GM19467 (cell line): ENCODE data around the gene RPS10.
A peak's percentile ranks its signal among the peaks of the same experiment; 100 is the strongest.

Experiments used
- ATAC-seq: cut with Tn5 transposase; IDR thresholded peaks from one replicate; pipeline ENCODE4 v1.9.1; 2021; ENCODE audit warnings: mild to moderate bottlenecking, moderate library complexity; ENCODE audit not compliant: unreplicated experiment

Gene RPS10

GRCh38 chr6:34425498-34426410, at the start of gene RPS10:
TSS of gene RPS10 (minus strand) at chr6:34426069. CDS start at chr6:34425221, 848 bp downstream.
- peak; percentile 76 for ATAC-seq

GRCh38 chr6:34475238-34475682, 49.4 kb upstream of the RPS10 start:
- ATAC-seq: no peak

DNA sequence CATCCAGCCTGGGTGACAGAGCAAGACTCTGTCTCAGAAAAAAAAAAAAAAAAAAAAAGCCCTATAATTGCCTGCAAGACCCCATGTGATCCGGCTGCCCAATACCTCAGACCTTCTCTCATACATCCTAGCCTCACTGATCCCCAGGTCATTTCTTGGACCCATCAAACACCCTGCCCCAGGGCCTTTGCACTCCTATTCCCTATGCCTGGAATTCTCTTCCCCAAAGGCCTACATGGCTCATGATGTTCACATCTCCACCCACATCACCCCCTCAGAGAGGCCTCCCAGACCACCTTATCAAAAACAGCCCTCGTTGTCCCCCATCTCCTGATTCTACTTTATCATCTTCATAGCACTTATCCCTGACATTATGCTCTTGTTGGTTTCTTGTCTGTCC, 48.9 kb upstream of the RPS10 start:
- ATAC-seq: no peak

GRCh38 chr6:34473967-34474366, 48.1 kb upstream of the RPS10 start:
- no peak for ATAC-seq

GRCh38 chr6:34472425-34472824, 46.6 kb upstream of the RPS10 start:
- no peak for ATAC-seq

DNA sequence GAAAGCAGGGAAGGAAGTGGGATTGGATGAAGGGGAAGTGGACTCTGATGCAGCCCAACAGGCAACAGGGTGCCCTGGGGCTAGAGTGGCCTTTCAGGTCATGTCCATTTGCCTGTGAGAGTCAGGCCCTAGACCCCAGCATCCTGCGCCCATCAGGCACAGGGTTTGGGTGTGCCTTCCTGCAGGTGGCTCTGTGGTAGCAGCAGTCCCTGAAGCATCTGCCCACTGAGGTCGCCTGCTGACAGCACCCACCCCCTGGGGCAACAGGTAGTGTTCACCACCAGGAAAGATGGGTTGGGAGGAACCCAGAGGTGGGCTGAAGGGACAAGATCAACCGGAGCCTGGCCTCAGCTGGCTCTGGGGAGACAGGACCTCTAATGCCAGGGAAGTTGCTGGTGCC, 43.6 kb upstream of the RPS10 start:
- no peak for ATAC-seq

DNA sequence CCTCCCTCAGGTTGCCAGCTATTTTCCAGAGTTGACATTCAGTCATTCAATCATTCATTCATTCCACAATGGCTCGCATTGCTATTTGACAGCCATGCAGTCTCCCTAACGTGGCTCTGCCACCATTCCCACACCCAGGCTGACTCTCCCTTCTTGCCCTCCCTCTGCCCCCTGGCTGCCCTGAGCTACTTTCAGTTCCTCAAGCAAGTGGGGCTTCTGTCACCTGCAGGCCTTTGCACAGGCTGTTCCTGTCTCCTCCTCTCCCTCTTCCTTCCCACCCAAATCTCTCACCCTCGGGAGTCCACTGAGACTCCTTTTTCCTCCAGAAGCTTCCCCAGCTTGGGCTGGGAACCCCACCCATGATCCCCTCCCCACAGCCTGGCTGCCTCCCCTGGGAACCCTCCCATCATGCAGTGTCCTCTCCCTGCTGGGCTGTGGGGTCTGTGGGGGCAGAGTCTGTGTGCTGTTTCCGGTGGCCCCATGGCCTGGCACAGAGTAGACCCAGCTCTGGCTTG, 42.6 kb upstream of the RPS10 start:
- no peak for ATAC-seq

GRCh38 chr6:34466242-34467185, 40.6 kb upstream of the RPS10 start:
- ATAC-seq: no peak

GRCh38 chr6:34465531-34466241, 39.8 kb upstream of the RPS10 start, which contains the start of gene PACSIN1:
TSS of gene PACSIN1 (plus strand) at chr6:34466076. CDS start at chr6:34526306, 60,230 bp downstream.
- ATAC-seq: no peak

GRCh38 chr6:34463849-34464248, 38.0 kb upstream of the RPS10 start:
- ATAC-seq: no peak

DNA sequence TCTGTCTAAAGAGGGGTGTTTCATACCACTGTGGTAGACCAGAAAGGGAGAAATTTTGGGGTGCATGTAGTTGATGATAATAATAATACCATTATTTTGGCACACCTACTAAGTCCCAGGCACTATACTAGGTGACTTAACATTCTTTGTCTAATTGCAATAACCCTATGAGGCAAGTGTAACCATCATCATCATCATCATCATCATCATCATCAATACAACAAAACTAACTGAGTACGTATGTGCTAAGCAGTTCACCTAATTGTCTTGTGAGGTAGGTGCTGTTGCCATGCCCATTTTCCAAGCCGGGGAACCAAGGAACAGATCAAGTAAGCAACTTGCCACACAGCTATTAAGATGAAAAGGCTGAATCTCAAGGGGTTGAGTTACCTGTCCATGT, 37.4 kb upstream of the RPS10 start:
- ATAC-seq: no peak

- ATAC-seq: no peak
These were observed 36.7 kb upstream of the RPS10 start for GRCh38 chr6:34462551-34462971.

DNA sequence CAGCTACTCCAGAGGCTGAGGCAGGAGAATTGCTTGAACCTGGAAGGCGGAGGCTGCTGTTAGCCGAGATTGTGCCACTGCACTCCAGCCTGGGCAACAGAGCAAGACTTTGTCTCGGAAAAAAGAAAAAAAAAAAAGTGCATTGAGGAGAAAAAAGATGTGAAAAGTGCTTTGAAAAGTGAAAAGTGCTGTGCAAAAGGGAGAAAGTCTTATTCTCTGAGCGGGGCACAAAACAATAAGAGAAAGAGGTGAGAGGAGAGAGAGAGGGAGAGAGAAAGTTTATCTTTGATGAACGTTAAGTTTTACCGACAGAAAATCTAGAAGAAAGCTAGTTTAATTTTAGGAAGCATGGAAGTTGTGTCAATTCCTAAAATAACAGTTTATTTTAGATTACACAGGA, 36.1 kb upstream of the RPS10 start:
- no peak for ATAC-seq

DNA sequence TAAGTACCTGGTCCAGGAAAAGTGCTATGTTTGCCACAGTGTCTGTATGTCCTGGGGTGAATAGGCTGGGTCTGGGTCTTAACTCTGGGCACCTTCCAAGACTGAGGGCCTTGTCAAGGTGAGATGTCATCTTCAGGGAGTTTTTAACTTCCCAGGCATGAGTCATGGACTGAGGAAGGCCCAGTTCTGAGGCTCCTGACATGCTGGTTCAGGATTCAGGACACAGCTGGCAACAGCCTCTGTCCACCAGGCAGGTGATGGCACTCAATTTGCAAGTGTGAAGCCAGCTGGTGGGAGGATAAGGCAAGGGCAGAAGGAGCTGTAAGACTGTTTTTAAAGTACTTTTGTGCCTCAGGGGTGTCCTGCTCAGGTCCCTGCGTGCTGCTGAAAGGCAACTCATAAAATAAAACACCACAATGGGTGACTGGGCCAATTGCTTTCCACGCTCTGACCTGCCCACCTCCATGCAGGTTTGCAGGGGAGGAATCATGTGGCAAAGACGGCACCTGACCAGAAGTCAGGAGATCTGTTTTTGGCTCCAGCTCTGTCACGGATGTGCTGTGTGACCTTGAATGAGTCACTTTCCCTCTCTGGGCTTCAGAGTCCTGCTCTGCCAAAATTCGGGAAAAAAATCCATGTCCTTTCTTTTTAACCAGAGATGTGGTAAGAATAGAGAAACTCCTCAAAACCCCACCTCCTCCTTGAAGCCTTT, 35.1 kb upstream of the RPS10 start:
- ATAC-seq: no peak

GRCh38 chr6:34459899-34460593, 34.2 kb upstream of the RPS10 start:
- no peak for ATAC-seq

DNA sequence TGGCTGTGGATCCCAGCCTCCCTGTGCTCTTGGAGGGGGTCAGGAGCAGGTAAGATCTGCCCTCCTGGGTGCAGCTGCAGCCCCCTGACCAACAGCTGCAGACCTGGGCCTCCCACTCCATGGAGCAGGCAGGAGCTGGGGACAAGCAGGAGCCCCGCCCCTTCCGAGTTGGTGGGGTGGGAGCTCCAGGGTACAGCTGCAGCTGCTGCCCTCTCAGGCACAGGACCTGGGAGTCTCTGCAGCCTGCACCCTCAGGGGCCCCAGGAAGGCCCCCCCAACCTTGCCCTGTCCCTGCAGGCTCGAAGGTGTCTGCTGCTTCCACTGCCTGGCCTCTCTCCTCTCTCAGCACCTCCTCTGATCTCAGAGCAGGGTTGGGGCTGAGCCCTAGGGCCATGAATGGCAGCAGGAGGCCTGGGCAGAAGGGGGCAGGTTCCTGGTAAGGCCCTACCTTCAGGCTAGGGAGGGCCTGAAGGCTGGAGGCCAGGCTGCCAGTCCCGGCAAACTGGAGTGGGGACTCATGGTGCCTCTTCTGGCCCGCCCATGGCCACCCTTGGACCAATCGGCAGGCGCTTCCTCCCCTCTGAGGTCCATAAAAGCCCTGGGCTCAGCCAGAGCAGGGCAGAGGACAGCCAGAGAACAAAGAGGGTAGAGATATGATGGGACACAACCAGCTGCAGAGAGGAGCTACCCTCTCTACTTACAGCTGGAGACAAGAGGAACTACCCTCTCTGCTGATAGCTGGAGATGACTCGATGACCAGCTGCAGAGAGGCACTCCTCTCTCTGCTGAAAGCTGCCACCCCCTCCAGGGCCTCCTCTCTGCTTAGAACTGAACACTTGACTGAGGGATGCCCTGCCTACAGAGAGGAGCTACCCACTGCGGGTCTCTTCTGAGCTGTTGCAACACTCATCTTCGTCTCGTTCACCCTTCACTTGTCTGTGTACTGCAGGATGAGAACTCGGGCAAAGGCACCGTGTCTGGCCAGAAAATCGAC, 32.2 kb upstream of the RPS10 start:
- no peak for ATAC-seq

GRCh38 chr6:34457382-34457741, 31.5 kb upstream of the RPS10 start:
- no peak for ATAC-seq

- no peak for ATAC-seq
These were observed 30.0 kb upstream of the RPS10 start for GRCh38 chr6:34455831-34456230.
